GM21447 (cell line): Measurements from ENCODE around the gene PCSK5.

ENCODE experiments used
- ATAC-seq: cut with Tn5 transposase; IDR thresholded peaks from one replicate; pipeline ENCODE4 v1.9.1; 2021; ENCODE audit not compliant: unreplicated experiment

The PCSK5 gene

GRCh38 chr9:76221423-76221822, 330.9 kb downstream of the PCSK5 start:
- ATAC-seq: no peak

GRCh38 chr9:76223749-76224340, 333.4 kb downstream of the PCSK5 start:
- no peak for ATAC-seq

DNA sequence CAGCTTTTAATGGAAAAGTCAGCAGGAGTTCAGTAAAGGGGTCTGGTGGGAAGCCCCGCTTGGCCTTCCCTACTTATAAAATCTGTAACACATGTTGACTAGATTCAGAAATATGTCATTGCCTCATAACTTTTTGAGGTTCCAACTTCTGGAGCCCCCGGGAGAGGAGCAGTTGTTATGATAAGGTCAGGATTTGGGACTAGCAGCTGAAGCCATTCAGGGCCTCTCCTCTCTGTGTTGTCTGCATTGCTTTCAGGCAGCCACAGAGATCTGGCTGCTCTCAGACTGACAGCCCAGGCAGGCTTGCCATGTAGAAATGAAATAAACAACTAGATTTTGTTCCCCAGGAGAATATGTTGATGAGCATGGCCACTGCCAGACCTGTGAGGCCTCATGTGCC, 336.7 kb downstream of the PCSK5 start:
- ATAC-seq: no peak

- ATAC-seq: no peak
These were observed 340.5 kb downstream of the PCSK5 start for GRCh38 chr9:76231001-76231400.

- no peak for ATAC-seq
These were observed 342.5 kb downstream of the PCSK5 start for GRCh38 chr9:76232861-76233489.

DNA sequence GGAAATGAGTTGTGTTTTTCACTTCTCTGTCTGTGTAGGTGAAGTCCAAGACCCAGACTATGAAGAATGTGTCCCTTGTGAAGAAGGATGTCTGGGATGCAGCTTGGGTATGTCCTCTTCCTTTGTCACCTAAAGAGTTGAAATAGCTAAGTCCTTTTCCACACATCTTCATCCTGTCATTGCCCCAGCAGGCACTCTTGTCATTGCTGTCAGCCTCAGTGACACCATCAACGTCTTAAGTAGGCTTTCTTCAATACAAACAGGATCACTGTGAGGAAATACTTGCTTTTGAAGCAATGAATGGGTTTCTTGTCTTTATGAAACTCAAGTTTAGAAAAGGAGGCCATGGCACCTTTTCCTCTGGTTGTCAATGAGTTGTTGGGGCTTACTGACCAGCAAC, 350.1 kb downstream of the PCSK5 start:
- ATAC-seq: no peak

GRCh38 chr9:76245518-76245917, 355.0 kb downstream of the PCSK5 start:
- ATAC-seq: no peak

- ATAC-seq: no peak
These were observed 356.2 kb downstream of the PCSK5 start for GRCh38 chr9:76246680-76247079.

GRCh38 chr9:76247426-76247825, 357.0 kb downstream of the PCSK5 start:
- no peak for ATAC-seq

- ATAC-seq: no peak
These were observed 358.8 kb downstream of the PCSK5 start for GRCh38 chr9:76249309-76249708.

DNA sequence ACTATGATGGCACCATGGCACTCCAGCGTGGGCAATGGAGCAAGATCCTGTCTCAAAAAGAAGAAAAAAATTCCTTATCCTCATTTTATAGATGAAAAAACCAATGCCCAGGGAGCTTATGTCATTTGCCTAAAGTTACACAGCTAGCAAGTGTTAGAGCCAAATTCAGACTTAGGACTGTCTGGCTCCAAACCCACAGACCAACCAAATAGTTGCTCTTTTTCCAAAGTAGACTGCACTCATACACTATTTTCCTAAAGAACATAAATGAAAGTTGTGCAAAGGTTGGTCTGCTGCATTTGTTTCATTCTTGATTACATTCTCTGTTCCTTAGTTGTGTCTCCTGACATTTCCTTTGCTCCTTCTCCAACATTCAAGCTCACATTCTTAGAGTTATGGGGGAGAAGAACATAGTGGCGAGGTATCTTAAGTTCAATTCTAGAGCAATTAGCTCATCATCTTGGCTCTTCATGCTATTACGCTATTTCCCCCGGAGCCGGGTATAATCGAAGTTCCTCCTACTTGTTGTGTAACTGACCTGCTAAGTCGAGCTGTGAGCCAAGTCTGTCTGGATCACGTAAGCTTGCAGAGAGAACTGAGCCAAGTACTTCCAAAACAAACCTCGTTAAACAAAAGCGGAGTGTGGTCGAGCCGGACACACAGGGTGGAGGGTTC, 365.4 kb downstream of the PCSK5 start:
- no peak for ATAC-seq

DNA sequence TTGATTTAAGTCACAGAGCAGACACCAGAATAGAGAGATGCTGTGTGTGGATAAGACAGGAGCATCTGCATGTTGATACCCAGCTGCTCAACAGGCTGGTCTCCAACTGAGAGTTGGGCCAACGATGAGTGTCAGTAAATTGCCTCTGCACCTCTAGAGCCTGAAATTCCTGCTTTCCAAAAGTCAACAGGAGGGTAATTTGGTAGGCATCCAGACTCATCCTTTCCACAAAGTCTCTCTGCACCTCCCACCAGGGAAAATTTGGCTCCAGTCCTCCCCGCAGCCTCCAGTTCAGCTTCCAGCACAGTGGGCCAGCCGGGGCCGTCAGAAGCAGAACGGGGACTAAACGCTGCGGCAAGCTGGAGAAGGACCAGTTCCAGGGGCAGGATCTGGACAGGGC, 366.8 kb downstream of the PCSK5 start:
- ATAC-seq: no peak

- ATAC-seq: no peak
These were observed 376.3 kb downstream of the PCSK5 start for GRCh38 chr9:76266649-76267283.

DNA sequence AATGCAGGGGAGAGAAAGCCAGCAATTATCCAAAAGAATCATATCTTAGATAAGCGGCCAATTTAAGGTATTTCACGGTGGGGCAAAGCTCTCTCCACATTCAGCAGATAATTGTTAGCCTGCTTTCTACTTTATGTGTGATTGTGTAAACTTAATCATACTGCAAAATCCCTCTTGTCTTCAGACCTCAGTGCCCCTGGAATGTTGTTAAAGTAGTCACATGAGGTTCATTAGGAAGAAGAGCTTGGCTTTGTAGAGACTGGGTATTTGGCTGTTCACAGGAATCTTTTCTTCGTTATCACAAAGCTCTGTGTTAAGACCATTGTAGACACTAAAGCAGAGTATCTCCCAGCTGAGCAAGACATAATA, 376.8 kb downstream of the PCSK5 start:
- no peak for ATAC-seq

DNA sequence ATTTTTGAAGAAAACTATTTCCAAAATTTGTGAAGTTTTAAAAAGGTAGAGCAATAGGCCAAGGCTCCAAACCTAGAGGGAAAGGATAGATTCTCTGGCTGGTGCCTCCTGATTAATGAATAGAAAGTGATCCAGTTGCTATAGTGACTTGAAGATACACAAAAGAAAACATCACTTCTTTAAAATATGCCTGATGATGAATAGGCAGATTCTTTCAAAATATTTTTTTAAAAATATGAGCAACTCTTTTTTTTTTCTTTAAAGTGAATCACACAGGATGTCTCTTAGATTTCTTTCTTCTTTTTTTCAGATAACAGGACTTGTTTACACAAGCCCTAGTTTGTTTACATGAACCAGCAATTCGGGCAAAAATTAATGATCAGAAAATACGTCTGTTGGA, 379.3 kb downstream of the PCSK5 start:
- no peak for ATAC-seq

GRCh38 chr9:76271755-76272154, 381.3 kb downstream of the PCSK5 start:
- ATAC-seq: no peak

DNA sequence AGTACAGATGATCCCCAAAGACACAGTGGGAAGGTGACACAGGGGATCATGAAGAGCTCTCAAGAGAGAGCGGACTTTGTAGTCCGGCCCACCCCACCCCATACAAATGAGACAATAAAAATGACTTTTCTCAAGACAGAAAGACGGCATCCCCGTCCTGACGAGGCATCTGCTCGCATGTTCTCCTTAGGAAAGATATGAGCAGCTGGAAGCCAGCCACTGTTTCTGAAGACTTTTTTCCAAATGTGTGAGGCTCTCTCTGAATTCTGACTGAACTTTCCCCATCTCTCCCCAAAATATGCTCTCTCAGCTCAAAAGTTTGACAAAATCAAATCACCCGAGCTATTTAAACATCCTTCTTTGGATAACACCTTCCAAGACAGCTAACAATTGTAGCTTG, 398.6 kb downstream of the PCSK5 start:
- no peak for ATAC-seq

- ATAC-seq: no peak
These were observed 399.2 kb downstream of the PCSK5 start for GRCh38 chr9:76289703-76290102.

DNA sequence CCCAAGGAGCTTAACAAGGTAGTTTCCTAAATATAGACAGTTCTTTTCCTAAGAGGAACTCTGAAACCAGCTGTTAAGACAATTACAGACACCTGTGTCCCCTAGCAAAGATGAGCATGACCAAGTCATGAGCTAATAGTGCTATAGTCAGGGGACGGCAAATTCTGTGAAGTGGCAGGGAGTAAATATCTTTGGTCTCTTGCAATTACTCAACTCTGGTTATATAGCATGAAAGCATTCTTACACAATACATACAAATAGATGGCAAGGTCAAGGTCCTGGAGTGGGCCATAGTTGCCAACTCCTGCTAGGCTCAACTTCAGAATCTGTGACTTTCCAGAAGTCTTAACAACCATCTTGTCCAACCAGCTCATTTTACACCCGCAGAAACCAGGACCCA, 400.1 kb downstream of the PCSK5 start:
- ATAC-seq: no peak

GRCh38 chr9:76292246-76292645, 401.8 kb downstream of the PCSK5 start:
- no peak for ATAC-seq

- ATAC-seq: no peak
These were observed 402.2 kb downstream of the PCSK5 start for GRCh38 chr9:76292658-76293057.

GRCh38 chr9:76294301-76294700, 403.8 kb downstream of the PCSK5 start:
- ATAC-seq: no peak
